ENCODE results near the gene VAMP1. TPM values are rescaled to one million over a fixed set of nuclear protein-coding genes. Genes with fewer than 3 reads are reported as not detected.
A peak's percentile ranks its signal among the peaks of the same experiment; 100 is the strongest.

Gene VAMP1
- total and polyA plus RNA-seq, 2 of the 13 experiments (the other 11 are each of a cell fraction or from before 2014, with no cell fraction given), result 2.5 to 7.4 TPM

- TF ChIP-seq ZNF282 (IDR thresholded peaks at IDR 0.05; ENCODE audit: partially characterized antibody) (no peak), PRPF4 (IDR thresholded peaks at IDR 0.05; ENCODE audit: low read depth, low read length, poor library complexity, severe bottlenecking) (no peak), HIC2 (CRISPR knock-in tag; IDR thresholded peaks at IDR 0.05; ENCODE audit: low read depth) (no peak), CERS6 (CRISPR knock-in tag; IDR thresholded peaks at IDR 0.05) (no peak), MLX (CRISPR knock-in tag; IDR thresholded peaks at IDR 0.05) (no peak), SRSF1 (optimal IDR thresholded peaks at IDR 0.05; ENCODE audit: low read depth, low read length) (no peak), KDM1A (CRISPR knock-in tag; IDR thresholded peaks at IDR 0.05) (0 out of 2 replicates have a peak, but pooled peaks have one; percentile 35), ZSCAN12 (CRISPR knock-in tag; IDR thresholded peaks at IDR 0.05) (no peak), ZNF317 (CRISPR knock-in tag; IDR thresholded peaks at IDR 0.05) (no peak), KDM5A (IDR thresholded peaks at IDR 0.05; ENCODE audit: borderline replicate concordance, low read length) (no peak), CSRNP1 (CRISPR knock-in tag; IDR thresholded peaks at IDR 0.05) (no peak), ZNF432 (CRISPR knock-in tag; IDR thresholded peaks at IDR 0.05; ENCODE audit: borderline replicate concordance) (no peak), THAP9 (CRISPR knock-in tag; IDR thresholded peaks at IDR 0.05; ENCODE audit: borderline replicate concordance) (no peak), CSRNP2 (CRISPR knock-in tag; conservative IDR thresholded peaks at IDR 0.05; ENCODE audit: low read depth) (no peak), ETS1 (CRISPR knock-in tag; IDR thresholded peaks at IDR 0.05) (no peak), ZNF816 (CRISPR knock-in tag; IDR thresholded peaks at IDR 0.05; ENCODE audit: borderline replicate concordance) (no peak)
Observed at GRCh38 chr12:6425590-6426531, 44.6 kb downstream of the VAMP1 start (continued).
